ENCODE results near the gene NOXRED1.
"Not testable (repeated sequence)": the region's sequence is repeated elsewhere in the genome, so short reads cannot be mapped to it uniquely, and the experiment has no call there.

The NOXRED1 gene

GRCh38 chr14:77423423-77423822 is at the start of gene NOXRED1:
Gene NOXRED1 (minus strand): TSS chr14:77423523. CDS start chr14:77422889, 634 bp downstream.
- FAIRE-seq, result no peak

GRCh38 chr14:77470224-77470870 is 47.0 kb upstream of the NOXRED1 start:
- FAIRE-seq, result no peak

GRCh38 chr14:77469539-77469938 is 46.2 kb upstream of the NOXRED1 start:
- no peak for FAIRE-seq

DNA sequence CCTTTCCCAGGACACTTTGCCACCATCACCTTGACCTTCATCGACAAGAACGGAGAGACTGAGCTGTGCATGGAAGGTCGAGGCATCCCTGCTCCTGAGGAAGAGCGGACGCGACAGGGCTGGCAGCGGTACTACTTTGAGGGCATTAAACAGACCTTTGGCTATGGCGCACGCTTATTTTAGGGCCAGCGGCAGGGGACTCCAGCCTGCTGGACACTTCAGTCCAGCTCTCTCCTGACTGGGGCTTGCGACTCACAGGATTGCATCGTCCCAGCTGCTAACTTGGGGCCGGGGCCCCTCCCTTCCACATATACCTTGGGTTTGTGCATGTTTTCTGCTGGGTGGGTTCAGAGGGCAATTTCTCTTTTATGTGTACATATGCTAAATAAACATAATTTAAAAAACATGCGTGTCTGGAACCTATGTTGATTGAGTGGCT is 45.8 kb upstream of the NOXRED1 start:
- no peak for FAIRE-seq

GRCh38 chr14:77467801-77468200 is 44.5 kb upstream of the NOXRED1 start:
- FAIRE-seq, result no peak

- no peak for FAIRE-seq
Observed at GRCh38 chr14:77459072-77459723, 35.9 kb upstream of the NOXRED1 start.

GRCh38 chr14:77458249-77458950 is 35.1 kb upstream of the NOXRED1 start:
- FAIRE-seq, result no peak

- FAIRE-seq, result peak; percentile 89
Observed at GRCh38 chr14:77457522-77458248, 34.4 kb upstream of the NOXRED1 start, which contains the start of the genes AHSA1 and VIPAS39. Gene AHSA1 (plus strand): TSS chr14:77458093. CDS start chr14:77458190, 97 bp downstream. Gene VIPAS39 (minus strand): TSS chr14:77457601. CDS start chr14:77454102, 3,499 bp downstream.

DNA sequence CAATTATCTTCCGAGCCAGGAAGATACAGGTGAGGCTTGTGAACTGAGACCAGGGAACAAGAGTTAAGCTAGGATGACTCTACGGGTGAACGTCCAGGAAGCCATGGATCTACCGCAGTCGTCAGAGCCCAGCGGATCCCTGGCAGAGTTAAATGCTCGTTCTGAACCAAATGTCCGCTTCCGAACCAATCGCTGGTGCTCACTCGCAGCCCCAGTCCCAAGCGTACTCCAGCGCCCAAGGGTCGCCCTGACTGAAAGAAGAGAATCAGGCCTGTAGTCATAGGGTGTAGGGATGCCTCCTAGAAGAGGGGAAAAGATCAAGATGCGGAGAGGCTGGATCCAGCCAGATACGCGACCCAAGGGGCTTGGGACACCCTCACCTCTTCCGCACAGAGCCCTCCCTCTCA is 33.8 kb upstream of the NOXRED1 start:
- no peak for FAIRE-seq

DNA sequence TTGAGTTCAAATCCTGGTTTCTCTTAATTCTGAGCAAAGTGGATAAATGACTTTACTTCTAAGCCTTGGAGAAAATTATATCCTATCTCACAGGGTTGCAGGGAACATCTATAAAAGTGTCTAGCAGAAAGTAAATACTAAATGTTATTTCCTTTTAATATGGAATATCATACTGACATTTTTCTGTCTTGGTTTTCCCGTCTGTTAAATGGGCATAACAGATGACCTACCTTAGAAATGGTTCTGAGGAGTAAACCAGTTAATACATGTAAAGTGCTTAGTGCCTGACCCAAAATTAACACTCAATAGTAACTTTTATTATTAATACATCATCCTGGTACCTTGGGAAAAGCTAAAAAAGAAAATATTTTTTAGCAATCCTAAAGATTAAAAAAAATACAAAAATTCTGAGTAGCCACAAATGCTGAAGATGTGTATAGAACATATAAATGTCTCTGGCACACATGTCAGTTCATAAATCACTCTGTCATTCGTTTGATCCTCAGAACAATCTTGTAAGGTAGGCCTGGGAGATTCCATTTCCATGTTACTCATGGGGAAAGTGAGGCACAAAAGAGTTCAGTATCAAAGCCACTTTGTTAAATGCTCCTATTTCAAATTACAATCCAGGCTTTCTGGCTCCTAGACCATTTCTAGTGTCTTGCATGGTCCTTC is 32.8 kb upstream of the NOXRED1 start:
- FAIRE-seq, result no peak

- no peak for FAIRE-seq
Observed at GRCh38 chr14:77442196-77442595, 18.9 kb upstream of the NOXRED1 start.

- FAIRE-seq, result no peak
Observed at GRCh38 chr14:77439861-77440260, 16.5 kb upstream of the NOXRED1 start.

GRCh38 chr14:77438596-77438995 is 15.3 kb upstream of the NOXRED1 start:
- FAIRE-seq, result peak; percentile 53

DNA sequence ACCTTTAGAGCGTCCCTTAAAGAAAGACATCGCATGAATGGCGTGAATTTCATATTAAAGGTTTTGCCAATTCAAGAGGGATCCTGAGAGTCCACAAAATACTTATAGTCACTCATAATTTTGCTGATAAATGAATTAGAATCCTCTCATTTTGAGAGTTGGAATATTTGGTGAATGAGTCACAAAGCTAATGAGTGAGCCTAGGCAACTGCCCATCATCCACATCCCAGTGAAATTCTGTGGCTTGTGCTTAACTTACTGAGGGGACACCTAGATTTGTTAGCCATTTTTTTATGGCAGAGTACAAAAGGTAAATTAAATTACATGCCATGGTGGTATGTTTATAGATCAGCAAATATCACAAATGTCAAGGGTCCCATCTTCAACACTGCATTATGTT is 12.7 kb upstream of the NOXRED1 start:
- no peak for FAIRE-seq

DNA sequence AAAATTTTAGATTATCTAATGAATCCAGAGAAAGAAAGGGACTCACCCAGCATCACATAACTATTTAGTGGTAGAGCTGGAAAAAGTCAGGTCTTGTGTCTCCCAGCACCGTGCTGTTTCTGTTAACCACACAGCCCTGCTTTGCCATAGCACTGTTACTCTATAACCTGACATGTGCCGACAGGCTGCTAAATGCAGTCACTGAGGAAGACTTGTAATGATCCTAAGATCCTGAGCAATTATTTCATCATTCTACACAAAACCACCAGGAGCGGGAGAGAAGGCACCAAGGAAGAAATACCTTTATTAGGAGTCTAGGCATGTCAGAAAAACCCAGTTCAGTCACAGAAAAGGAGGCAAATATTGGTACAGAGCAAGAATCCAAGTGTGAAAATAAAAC is 3.1 kb upstream of the NOXRED1 start:
- no peak for FAIRE-seq

GRCh38 chr14:77424862-77425261 is 1.5 kb upstream of the NOXRED1 start:
- FAIRE-seq, result no peak

DNA sequence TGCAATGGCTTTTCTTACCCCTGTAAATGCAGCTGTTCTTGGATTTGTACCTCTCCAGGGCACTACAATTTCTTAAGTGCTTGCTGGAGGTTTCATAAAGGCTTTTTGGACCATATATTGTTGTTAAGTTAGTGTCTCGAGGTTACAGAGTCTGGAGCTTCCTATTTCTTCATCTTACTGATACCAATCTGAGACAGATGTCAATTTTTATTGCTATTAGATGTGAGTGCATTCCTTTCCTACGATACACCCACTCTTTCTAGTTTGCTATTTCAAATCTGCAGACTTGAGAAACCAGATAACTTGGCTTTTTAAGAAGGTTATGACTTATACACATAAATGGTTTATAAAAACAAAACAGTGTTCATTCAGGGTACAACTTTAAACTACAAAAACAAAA is 2.1 kb downstream of the NOXRED1 start:
- no peak for FAIRE-seq

DNA sequence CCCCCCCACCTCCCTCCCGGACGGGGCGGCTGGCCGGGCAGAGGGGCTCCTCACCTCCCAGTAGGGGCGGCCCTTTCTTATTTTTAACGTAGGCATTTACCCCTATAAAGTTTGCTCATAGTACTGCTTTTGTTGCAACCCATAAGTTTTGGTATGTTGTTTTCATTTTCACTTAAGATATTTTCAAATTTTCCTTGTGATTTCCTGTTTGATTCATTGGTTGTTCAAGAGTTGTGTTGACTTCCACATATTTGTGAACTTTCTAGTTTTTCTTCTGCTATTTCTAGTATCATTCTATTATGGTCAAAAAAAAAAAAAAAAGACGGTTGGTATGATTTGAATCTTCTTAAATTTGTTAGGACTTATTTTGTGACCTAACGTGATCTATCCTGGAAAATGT is 6.5 kb downstream of the NOXRED1 start:
- no peak for FAIRE-seq

- not testable (repeated sequence) for FAIRE-seq
Observed at GRCh38 chr14:77416098-77416497, 7.2 kb downstream of the NOXRED1 start.

DNA sequence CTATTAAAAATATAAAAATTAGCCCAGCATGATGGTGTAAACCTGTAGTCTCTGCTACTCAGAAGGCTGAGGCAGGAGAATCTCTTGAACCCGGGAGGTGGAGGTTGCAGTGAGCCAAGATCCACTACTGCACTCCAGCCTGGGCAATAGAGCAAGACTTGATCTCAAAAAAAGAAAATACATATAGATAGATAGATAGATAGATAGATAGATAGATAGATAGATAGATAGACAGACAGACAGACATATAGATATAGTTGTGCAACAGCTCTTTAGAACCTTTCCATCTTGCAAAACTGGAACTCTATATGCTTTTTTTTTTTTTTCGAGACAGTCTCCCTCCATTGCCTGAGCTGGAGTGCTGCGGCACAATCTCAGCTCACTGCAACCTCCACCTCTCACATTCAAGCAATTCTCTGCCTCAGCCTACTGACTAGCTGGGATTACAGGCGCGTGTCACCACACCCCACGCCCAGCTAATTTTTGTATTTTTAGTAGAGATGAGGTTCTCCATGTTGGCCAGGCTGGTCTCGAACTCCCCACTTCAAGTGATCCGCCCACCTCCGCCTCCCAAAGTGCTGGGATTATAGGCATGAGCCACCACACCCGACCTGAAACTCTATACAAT is 7.8 kb downstream of the NOXRED1 start:
- FAIRE-seq, result not testable (repeated sequence)

DNA sequence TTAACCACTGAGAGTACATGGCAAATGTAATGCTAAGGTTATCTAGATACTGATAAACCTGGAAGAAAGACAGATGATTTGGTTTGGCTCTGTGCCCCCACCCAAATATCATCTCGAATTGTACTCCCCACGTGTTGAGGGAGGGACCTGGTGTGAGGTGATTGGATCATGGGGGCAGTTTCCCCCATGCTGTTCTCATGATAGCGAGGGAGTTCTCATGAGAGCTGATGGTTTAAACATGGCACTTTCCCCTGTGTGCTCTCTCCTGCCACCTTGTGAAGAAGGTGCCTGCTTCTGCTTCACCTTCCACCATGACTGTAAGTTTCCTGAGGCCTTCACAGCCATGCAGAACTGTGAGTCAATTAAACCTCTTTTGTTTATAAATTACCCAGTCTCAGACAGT is 14.2 kb downstream of the NOXRED1 start:
- FAIRE-seq, result no peak

DNA sequence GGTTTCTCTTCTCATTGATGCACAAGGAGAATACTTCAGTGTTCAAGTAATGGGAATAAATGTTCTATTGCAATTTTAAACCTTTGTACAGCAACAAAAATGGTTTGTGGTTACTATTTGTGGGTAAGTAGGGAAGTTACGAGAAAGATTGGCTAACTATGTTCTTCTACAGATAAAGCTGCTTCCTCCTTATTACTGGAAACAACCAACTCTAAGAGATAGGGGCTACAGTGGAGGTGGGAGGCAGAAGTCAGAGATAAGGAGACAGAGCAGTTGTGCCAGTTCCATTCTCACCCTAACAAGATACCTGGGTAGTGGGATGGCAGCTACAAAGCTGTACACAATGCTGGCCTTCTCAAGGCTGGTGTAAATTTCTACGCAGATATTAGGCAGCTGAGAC is 16.2 kb downstream of the NOXRED1 start:
- no peak for FAIRE-seq
